ENCODE data around the gene SLC17A9.

DNA sequence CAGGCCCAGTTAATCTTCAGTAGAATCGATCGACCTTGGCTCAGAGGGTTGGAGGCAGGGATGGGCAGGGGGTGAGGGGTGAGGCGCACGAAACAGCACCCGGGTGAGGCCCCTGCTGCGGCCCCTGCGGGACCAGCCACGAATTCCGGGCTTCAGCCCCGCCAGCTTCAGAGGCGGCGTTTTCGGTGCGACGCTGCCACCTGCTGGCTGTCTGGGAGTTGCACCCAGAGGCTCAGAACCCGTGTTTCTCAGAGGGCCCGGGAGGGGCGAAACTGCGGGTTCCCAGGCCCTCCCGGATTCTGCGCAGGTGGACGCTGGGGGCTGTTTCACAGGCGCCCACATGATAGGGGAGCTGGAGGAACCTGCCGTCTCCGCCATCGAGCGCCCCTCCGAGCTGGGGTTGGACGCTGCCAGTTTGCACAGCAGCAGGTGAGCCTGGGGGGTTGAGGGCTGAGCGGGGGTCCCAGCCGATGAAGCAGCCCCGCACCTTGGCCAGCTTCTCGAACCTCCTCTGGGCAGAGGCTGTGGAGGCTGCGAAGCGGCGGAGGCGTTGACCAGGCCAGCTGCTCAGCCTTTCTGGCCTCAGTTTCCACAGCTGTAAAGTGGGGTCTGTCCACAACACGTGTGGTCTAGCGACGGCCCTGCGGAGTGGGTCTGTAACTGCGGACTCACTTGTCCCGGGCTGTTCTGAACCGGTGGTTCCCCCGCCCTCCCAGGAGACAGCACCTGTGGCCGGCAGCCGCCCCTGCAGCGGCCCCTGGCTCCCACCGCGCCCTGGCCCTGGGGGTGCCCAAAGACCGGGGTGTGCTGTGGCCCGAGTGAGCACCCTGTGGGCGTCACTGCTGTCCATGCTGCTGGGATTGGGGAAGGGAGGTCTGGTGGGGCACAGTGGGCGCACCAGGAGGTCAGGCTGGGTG is 56.8 kb downstream of the SLC17A9 start:
- TF ChIP-seq, protein P1, sequence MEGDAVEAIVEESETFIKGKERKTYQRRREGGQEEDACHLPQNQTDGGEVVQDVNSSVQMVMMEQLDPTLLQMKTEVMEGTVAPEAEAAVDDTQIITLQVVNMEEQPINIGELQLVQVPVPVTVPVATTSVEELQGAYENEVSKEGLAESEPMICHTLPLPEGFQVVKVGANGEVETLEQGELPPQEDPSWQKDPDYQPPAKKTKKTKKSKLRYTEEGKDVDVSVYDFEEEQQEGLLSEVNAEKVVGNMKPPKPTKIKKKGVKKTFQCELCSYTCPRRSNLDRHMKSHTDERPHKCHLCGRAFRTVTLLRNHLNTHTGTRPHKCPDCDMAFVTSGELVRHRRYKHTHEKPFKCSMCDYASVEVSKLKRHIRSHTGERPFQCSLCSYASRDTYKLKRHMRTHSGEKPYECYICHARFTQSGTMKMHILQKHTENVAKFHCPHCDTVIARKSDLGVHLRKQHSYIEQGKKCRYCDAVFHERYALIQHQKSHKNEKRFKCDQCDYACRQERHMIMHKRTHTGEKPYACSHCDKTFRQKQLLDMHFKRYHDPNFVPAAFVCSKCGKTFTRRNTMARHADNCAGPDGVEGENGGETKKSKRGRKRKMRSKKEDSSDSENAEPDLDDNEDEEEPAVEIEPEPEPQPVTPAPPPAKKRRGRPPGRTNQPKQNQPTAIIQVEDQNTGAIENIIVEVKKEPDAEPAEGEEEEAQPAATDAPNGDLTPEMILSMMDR (IDR thresholded peaks at IDR 0.05 in 8 of 11, conservative IDR thresholded peaks at IDR 0.05 in 3 of 11), result peak; percentile 80 to 97 (median 95)
- no peak for TF ChIP-seq POLR2A (IDR thresholded peaks at IDR 0.05)

Measured in spleen (tissue), 7 donors.